ENCODE results near the gene DNM1L.
"Not testable (repeated sequence)": the region's sequence is repeated elsewhere in the genome, so short reads cannot be mapped to it uniquely, and the experiment has no call there.

GRCh38 chr12:32725308-32725707 lies 46.2 kb downstream of the DNM1L start:
- TF ChIP-seq CTCF, POLR2A (IDR thresholded peaks at IDR 0.05): not testable (repeated sequence)
